Pulmonary artery endothelial cell (primary cell): ENCODE data around the gene ITGB8. TPM values are rescaled to one million over a fixed set of nuclear protein-coding genes. Genes with fewer than 3 reads are reported as not detected.
"Not testable (repeated sequence)": the region's sequence is repeated elsewhere in the genome, so short reads cannot be mapped to it uniquely, and the experiment has no call there.

Experiments used
- DNase-seq: peaks from one replicate; pipeline ENCODE4 v3.0.0-alpha.2; 2011; ENCODE audit warnings: low read depth, low spot score
- total RNA-seq: library from RNA; depleted of rRNA; stranded (reverse); fragments of >200 nt; gene quantifications from 2 replicates; pipeline ENCODE4 v1.2.3, GENCODE V29; 2014

The ITGB8 gene
- 5.1 and 6.4 TPM in 2 replicates for total RNA-seq

- peak; percentile 73 for DNase-seq
These were observed at the start of gene ITGB8 for GRCh38 chr7:20330239-20330927. Gene ITGB8 (plus strand): TSS chr7:20330900. CDS start chr7:20331807, 907 bp downstream.

- DNase-seq: no peak
These were observed 47.7 kb upstream of the ITGB8 start for GRCh38 chr7:20282959-20283358.

- DNase-seq: no peak
These were observed 47.3 kb upstream of the ITGB8 start for GRCh38 chr7:20283385-20283784.

GRCh38 chr7:20284003-20284770 is 46.5 kb upstream of the ITGB8 start:
- no peak for DNase-seq

GRCh38 chr7:20284771-20285143 is 45.9 kb upstream of the ITGB8 start:
- DNase-seq: no peak

- DNase-seq: no peak
These were observed 43.4 kb upstream of the ITGB8 start for GRCh38 chr7:20287317-20287716.

GRCh38 chr7:20288036-20288435 is 42.7 kb upstream of the ITGB8 start:
- DNase-seq: no peak

- no peak for DNase-seq
These were observed 40.1 kb upstream of the ITGB8 start for GRCh38 chr7:20290505-20291111.

GRCh38 chr7:20293336-20293735 is 37.4 kb upstream of the ITGB8 start:
- DNase-seq: no peak

GRCh38 chr7:20296444-20296843 is 34.3 kb upstream of the ITGB8 start:
- DNase-seq: no peak

- no peak for DNase-seq
These were observed 33.8 kb upstream of the ITGB8 start for GRCh38 chr7:20296901-20297300.

- no peak for DNase-seq
These were observed 32.2 kb upstream of the ITGB8 start for GRCh38 chr7:20298486-20298901.

- DNase-seq: no peak
These were observed 31.6 kb upstream of the ITGB8 start for GRCh38 chr7:20299145-20299544.

GRCh38 chr7:20299647-20300312 is 30.9 kb upstream of the ITGB8 start:
- DNase-seq: no peak

GRCh38 chr7:20301311-20301939 is 29.3 kb upstream of the ITGB8 start:
- DNase-seq: no peak

- not testable (repeated sequence) for DNase-seq
These were observed 28.4 kb upstream of the ITGB8 start for GRCh38 chr7:20302300-20302699.

GRCh38 chr7:20302891-20303290 is 27.8 kb upstream of the ITGB8 start:
- DNase-seq: no peak

- DNase-seq: no peak
These were observed 26.3 kb upstream of the ITGB8 start for GRCh38 chr7:20304366-20304765.

- DNase-seq: no peak
These were observed 25.0 kb upstream of the ITGB8 start for GRCh38 chr7:20305726-20306125.

GRCh38 chr7:20306180-20306946 is 24.3 kb upstream of the ITGB8 start:
- DNase-seq: peak; percentile 70

GRCh38 chr7:20307119-20307518 is 23.6 kb upstream of the ITGB8 start:
- no peak for DNase-seq
